Activated effector memory CD4-positive, alpha-beta T cell treated with anti-CD3 and anti-CD28 coated beads, Interleukin-2, amount 50 U/mL, for 16 hours (primary cell): ENCODE results near the gene BID.
"Not testable (repeated sequence)": the region's sequence is repeated elsewhere in the genome, so short reads cannot be mapped to it uniquely, and the experiment has no call there.

Experiments
- DNase-seq: peaks from one replicate; pipeline ENCODE4 v3.0.0-alpha.2; 2020

The BID gene

DNA sequence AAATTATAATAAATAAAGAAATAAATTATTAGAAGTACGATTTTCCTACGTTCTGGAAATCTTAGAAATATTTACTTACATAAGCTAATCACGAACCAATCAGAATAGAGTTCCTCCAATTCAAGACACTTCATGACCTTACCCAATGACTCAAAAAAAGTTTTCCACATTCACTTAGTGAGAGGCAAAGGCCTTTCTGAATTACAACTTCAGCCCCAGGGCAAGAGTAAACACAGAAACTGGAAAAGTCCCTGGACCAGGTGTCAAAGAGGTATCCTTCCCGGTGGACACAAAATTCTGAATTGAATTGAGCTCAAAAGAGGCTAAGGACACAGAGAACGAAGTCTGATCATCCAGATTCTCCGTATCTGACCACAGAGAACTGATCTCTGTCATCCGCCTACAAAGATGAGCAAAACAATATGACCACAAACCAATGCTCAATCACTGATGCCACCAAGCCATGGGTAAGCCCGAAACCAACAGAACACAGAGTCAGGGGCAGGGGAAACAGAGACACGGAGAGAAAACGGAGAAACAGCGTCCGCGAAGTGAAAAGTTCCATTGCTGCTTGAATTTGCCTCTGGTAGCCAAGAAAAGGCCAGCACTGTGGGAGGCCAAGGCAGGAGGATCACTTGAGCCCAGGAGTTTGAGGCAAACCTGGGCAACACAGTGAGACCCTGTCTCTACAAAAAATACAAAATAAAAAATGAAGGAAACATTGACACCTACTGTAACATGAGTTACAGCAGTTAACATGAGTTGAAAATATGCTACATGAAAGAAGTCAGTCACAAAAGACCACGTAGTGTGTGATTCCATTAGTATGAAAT is 6.8 kb downstream of the BID start:
- DNase-seq, result peak; percentile 82

DNA sequence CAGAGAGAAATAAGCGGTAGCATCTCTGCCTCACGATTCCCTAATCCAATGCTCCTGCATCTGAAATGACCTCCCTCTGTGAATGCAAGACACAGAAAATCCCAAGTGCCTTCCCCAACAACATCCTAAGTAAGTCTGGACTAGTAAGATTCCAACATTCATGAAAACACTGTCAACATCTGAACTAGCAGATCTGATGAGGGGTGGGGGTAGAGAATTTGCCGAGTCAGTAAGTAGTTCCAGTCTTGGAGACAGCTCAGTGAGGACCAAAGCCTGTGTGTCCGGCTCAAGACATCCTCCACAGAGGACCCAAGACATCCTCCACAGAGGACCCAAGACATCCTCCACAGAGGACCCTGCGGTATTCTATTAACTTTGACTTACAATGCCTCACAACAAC is 9.4 kb downstream of the BID start:
- not testable (repeated sequence) for DNase-seq

DNA sequence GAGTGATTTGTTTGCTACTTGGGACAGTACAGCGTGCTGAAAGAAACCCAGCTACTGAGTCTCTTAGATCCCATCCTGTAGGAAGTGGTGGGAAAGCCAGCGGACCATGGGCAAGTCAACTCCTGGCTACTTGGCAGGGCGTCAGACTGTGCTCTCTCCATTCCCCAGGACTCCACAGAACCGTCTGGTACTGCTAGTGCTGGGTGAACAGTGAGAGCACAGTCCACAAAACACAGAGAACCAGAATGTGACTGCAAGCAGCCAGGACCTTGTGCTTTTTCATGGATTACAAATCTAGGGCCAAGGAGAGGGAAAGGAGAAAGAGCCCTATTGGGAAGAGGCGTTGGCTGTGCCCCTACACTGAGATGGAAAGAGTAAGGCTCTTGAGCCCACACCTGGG is 10.2 kb downstream of the BID start:
- no peak for DNase-seq

DNA sequence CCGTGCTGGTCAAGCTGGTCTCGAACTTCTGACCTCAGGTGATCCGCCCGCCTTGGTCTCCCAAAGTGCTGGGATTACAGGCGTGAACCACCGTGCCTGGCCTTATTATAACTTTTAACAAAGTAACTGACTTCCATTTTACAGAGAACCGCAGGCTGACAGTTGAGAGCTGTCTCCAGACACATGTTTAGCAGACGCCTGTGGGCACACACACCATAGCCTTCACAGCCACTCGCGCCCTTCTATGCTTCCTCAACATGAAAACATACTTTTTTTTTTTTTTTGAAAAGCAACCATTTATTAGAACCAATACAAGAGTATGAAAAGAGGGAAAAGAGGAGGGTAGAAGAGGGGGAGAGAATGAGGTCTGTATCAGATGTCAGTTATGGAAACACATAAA is 10.8 kb downstream of the BID start:
- not testable (repeated sequence) for DNase-seq

DNA sequence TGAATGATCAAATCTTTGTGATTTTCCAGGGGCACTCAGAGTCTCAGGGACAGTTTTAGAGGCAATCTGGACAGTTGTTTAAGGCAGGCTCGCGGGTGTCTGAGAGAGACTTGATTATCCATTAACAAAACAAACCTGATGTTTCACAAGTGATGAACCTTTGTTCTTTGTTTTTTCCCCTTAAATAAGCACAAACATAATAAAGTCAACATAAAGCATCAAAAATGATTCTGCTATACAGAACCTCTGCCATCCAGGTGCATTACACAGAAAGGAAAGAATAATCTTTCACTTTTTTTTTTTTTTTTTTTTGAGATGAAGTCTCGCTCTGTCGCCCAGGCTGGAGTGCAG is 13.2 kb downstream of the BID start:
- no peak for DNase-seq

DNA sequence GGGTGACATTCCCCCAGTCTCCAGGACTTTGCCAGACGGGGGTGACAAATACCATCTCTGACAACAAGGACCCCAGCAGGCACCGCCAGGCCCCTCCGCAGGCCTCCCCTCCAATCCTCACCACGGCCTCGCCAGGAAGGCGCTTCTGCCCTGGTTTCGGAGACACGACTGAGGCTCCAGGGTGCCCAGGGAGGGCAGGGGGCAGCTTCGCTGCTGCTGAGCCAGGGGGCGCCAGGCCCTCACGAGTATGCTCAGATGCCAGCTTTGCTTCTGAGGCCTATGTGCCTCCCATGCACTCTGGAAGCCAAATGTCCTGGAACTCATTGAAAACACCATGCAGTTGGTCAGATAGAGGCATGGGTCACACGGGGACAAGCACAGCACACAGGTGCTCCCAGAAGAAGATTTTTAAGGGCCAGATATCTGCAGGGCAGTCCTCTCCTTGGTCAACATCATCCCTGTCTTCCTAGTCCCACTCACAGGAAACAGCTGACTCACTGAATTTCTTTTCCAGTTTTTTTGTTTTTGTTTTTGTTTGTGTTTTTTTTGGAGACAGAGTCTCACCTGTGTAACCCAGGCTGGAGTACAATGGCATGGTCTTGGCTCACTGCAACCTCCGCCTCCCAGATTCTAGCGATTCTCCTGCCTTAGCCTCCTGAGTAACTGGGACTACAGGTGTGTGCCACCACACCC is 19.9 kb downstream of the BID start:
- peak; percentile 74 for DNase-seq

DNA sequence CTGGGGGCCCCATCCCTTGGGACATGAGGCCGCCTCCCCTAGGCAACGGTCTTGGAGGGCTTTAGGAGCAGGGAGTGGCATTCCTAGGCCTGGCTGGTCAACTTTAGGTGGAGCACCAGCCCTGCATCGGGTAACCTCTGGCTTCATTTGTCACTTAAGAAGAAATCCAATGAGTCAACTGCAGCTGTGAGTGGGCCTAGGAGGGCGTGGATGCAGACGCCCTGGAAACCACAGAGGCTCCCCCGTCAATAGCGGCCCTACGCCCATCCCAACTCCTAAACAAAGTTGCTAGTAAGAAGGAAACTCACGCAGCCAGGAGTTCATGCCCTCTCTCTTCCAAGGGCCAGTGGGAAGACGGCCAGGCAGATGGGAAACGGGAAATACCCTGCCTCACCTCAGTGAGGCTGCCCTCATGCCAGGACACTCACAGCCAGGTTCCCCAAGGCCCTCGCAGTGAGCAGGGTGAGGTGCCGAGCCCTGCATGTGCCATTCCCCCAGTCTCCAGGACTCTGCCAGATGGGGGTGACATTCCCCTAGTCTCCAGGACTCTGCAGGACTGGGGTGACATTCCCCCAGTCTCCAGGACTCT is 20.8 kb downstream of the BID start:
- no peak for DNase-seq

DNA sequence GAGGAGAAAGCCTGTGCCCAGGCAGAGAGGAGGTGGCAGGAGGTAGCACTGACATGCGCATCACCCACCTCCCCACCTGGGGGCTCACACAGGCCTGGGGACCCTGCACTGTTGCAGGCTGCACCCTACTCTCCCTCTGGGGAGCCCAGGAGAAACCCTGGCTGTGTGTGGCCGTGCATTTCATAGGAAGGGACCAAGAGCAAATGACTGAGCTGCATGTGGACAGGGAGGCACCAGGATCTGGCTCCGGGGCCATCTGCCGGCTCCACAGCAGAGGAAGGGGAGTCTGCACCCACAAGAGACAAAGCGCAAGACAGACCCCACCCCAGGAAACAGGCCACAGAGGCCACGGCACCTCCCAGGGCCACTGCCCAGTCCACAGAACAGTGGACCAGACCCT is 22.7 kb downstream of the BID start:
- DNase-seq, result no peak

DNA sequence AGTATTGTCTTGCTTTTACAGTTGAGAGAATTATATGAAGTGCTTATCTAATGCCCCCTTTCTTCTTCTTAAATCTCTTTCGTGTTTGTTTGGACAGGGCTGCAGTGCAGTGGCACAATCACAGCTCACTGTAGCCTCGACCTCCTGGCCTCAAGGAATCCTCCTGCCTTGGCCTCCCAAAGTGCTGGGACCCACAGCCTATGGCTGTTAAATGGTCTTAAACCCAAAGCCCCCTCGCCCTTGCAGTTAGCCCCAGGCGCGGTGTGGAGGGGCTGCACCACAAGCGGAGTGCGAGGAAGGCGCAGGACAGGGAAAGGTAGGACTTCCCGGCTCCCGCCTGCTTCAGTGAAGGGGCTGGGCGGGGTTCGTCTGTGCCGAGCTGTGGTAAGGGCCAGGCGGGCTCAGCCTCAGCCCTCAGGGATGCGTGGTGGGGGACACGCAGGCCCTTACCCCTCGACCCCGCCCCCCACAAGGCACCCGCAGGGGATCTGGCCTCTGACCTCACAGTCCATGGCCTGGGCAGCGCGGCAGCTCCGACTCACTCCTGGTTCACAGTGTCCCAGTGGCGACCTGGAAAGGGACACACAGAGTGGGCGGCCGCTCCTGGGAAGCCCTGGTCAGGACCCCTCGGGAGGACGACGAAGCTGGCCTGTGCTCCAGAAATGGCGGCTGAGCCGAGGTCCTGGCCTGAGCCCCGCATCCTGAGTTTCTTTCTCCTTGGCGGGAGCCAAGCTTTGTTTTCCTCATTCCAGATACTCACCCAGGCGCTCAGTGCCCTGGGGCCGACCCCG is 24.5 kb downstream of the BID start:
- no peak for DNase-seq

DNA sequence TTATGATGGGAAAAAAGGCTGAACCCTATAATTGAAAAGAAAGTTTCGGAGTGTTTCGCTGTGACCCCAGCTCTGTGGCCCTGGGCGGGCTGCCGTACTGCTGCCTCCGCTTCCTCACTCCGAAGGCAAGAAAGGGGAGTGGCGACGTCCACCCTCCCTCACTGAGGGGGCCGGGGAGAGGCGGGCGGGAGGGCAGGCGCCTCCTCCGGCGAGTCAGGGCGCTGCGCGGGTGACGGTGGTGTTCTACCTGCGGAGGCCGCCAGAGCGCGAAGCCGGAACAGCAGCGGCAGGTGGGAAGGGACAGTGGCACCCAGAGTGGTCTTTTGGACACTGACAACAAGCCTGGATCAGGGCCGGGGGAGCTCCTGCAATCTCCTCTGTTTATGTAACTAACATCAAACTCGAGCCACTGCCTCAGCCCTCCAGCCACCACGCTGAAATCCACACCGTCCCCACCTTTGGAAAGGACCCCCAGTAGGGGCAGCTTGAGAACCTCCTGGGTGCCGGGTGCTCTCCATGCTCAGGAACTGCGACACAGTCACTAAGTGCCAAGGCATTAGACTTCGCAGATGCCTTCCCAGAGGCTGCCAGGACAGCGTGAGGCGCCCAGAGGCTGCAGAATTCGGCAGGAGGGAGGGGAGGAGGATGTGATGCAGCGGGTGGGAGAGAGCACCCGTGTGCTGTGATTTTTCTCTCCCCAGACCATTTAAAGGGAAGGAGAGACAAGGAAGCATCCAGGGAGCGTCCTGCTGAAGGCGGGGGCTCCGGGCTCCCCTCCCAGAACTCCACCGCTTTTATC is 25.5 kb downstream of the BID start:
- DNase-seq, result no peak

DNA sequence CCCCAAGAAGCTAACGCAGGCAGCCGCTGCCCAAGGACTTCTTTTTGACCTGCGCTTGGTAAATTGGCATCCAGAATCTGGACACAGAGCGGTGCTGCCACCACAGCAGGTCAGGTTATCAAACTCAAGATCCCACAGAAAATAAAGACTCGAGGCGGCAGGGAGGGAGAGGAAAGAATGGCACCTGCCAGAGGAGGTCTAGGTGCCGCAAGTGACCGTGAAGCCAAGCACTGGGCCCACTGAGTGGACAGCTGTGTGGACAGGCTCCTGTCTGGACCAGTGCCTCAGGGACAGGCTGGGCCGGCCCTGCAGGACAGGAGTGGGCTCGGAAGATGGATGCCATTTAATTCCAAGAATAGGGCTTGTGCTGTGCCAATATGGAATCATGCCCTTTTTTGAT is 27.4 kb downstream of the BID start:
- DNase-seq, result no peak

DNA sequence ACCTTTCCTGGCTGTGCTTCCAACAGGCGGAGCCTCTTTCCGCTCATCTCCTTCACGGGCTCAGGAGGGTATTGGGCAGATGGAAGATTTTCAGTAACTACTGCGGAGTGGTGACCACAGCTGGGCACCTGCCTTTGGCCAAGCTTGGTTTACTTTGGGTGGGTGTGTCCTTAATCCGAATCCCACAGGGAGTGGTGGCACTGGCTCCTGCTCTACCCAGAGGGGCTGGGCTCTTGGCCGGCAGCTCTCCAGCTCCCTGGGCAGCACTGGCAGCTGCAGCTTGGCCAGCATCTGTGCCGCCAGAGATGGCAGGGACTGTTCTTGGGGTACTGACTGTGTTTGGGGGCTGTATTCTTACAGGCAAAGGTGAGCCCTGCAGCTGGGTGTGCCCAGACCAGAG is 29.8 kb downstream of the BID start:
- no peak for DNase-seq

DNA sequence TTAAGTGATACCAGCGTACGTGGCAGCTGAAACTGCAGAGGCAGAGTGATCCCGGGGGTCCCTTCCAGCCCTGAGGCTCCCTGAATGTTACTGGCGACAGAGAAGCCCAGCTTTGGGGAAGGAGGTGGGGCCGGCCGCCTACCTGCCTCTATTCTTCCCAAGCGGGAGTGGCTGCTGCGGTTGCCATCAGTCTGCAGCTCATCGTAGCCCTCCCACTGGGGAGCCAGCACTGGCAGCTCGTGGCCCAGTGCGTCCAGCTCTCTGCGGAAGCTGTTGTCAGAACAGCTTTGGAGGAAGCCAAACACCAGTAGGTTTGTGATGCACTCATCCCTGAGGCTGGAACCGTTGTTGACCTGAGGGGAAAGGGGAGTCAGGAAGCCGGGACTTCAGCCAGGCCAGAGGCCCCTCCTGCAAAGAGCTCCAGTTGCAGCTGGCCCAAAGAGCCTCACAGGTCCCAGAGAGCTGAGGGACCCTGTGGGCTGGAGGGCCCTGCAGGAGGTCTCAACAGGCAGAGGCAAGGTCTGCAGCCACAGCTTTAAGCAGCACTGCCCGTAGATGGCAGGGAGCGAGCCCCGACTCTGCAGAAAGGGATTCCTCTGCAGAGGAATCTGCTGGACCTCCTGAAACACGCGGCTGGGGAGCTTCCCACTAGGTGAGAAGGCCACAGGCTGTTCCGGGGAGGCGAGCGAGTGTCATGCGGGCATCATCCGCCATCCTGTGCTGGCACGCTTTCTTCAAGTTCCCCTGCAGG is 30.4 kb downstream of the BID start:
- DNase-seq, result no peak

DNA sequence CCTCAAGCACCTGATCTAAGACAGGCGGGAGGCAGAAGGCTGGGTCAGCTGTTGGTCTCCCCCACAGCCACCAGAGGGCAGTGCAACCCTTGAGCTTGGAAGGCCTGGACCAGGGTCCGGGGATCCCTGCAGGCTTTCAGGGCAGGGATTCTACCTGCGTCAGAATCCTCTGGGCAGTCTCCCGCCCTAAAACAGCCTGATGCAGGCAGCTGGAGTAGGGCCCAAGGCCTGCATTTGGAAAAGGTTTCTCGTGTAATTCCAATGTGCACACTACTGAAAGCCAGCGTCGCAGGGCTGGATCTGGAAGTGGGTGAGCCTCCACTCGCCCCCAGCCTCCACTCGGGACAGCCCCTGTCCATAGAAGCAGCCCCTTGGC is 31.8 kb downstream of the BID start:
- peak; percentile 88 for DNase-seq

DNA sequence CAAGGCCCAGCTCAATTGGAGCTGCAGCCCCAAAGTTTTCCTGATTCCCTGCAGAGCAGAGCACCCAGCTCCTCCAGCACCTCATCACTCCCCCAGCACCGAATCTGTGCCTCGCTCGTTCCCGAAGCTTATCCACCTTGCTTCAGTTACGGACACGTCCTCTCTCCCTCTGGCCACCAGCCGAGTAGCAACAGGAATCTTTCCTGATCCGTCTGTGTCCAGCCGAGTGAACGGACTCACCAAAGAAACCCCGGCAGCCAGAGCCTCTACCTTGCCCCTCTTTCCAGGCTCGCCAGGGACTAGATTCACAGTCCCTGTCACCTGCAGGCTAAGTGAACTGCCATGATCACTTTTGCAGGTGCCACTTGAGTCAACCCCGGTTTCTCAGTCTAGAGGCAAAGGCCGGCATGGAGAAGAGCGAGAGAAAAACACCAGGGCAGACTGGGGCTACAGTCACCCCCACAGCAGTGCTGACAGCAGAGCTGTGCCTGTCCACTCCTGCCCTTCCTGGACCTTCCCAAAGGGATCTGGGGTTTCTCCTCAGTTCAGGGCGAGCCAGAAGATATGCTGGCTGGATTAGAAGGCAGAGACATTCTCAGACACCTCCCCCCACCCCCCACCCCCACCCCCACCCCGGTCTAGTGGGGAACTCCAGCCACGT is 32.3 kb downstream of the BID start:
- no peak for DNase-seq

DNA sequence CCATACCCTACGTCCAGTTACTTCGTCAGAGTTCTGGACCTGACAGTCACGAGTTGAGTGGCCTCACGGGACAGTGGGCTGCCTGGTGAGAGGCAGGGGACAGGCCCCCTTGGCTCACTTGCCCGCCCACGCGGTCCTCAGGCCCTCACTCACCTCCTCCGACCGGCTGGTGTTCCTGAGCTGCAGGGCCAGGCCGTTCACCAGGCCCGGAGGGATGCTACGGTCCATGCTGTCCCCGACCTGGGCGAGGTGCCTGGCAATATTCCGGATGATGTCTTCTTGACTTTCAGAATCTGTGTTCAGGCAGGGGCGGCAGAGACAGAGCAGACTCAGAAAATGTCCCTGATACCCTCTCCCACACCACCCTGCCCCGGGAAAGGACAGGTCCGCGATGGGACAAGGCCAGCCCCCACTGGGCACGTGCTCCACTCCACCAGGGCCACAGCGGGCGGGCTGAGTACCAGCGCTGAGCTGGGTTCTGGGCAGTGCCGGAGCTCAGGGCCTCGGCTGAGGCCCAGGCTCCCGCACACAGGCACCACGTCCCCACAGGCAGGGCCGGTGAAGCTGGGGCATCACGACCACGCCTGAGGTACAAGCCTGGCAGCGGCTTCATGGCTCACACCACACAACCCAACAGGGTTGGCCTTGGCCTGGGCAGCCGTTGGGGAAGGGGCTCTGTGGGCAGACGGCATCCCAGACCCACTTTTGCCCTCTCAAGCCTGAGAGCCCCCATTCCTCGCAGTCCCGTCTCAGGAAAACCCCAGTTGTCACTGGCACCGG is 34.9 kb downstream of the BID start:
- DNase-seq, result no peak

DNA sequence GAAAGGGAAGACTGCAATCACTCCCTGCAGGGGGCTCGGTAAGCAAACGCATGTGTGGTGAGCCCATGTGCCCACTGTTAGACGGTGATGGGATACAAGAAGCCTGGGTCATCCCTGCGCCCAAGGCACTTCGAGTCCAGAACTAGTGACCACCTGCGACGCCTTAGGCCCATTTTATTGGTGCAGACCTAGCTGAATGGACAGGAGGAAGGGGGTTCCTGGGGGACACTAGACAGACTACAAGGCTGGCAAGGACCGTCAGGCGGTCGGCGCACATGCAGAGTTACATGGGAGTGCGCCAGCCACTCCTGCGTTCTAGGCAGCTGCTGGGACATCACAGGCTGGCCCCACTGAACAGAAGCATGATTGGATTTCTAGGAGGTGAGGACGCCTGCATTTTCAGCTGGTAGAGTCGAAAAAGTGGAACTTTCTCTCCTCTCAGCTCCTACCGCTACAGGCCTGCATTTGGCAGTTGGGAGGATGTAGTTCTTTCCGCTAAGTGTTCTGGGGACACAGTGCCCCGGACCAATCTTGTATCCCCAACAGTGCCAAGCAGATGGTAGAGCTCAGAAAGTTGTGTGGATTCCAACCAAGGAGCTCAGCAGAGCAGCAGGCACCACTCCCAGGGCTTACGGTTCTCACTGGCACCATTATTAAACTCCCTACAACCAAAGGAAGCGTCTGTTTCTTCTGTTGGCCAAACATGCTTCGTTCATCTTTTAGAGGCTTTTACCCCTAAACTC is 35.7 kb downstream of the BID start:
- no peak for DNase-seq

DNA sequence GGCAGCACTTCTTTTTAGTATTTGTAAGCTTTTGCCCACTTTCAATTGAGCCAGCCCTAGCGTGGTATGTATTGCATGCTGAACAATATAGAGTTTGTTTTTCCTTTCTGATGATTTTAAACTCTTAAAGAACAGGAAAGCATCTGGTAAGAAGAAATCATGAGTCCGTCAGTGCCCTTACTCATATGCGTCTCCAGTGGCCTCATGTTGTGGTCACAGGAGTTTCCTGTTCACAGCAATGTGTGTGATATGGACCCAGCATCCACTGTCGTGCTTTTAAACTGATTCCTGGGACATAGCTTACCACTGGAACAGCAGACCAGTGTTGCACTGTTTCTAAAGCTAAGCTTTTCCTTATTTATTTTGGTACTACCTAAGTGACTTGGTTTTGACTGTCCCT is 40.1 kb downstream of the BID start:
- DNase-seq, result no peak

DNA sequence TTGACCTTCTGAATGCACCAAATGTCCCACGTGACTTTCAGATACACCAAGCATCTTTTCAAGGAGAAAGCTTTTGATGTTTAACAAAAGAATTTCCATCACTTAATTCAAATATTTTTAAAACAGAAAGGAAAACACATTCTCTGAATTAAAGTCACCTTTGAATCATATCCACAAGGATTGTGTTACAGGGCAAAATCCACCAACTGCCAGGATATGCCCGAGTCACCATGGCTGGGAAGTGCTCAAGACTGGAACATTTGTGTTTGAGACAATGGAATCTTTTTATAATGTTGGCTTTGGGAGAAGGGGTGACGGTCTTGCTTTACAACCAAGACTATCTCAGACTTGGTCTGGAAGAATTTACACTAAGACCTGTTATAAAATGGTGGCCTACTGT is 40.8 kb downstream of the BID start:
- no peak for DNase-seq
